PC-9 (cell line): ENCODE measurements around the gene ZCCHC2. TPM values are rescaled to one million over a fixed set of nuclear protein-coding genes. Genes with fewer than 3 reads are reported as not detected.

Experiments used
- BruUV-seq: library from RNA; stranded (reverse); fragments of 400-500 nt; replicated peaks from 2 replicates; lab custom pipeline; 2021; lab: Mats Ljungman, UMichigan
- CTCF ChIA-PET: fragments of 300-600 bp; sonication (Branson Sonifier 250); formaldehyde crosslinking; loops from one replicate; lab custom pipeline; 2022; ENCODE audit warnings: antibody characterized with exemption; lab: Charles Lee
- POLR2A ChIA-PET: fragments of 300-600 bp; sonication (Branson Sonifier 250); formaldehyde crosslinking; loops from one replicate; lab custom pipeline; 2022; ENCODE audit warnings: antibody characterized with exemption; ENCODE audit not compliant: unreplicated experiment; lab: Charles Lee
- DNase-seq, 2 experiments: peaks; one replicate each; pipeline versions ENCODE4 v3.0.0 to v3.0.0-alpha.2; 2015 to 2022; ENCODE audit warnings: mixed read lengths in 1 of 2
- H2AFZ ChIP-seq: fragments of 200-600 bp; sonication (generic); 2 replicates; pipeline ENCODE4 v1.8.1; 2017; ENCODE audit warnings: antibody characterized with exemption
- H3F3A ChIP-seq: fragments of 200-600 bp; sonication (generic); 2 replicates; pipeline ENCODE4 v1.8.1; 2017; ENCODE audit warnings: antibody characterized with exemption, mild to moderate bottlenecking, low read depth; ENCODE audit not compliant: insufficient read depth
- H3K27ac ChIP-seq: fragments of 200-600 bp; sonication (generic); 2 replicates; pipeline ENCODE4 v1.6.1; 2016; ENCODE audit warnings: mixed run types
- H3K27me3 ChIP-seq: fragments of 200-600 bp; sonication (generic); 2 replicates; pipeline ENCODE4 v1.6.1; 2016; ENCODE audit warnings: low read depth, mixed run types; ENCODE audit not compliant: insufficient read depth
- H3K36me3 ChIP-seq: fragments of 200-600 bp; sonication (generic); 2 replicates; pipeline ENCODE4 v1.6.1; 2016; ENCODE audit warnings: low read depth, mixed run types
- H3K4me1 ChIP-seq: fragments of 200-600 bp; sonication (generic); replicated peaks from 2 replicates; pipeline ENCODE4 v1.6.1; 2016; ENCODE audit warnings: mixed run types; ENCODE audit not compliant: insufficient read depth
- H3K4me2 ChIP-seq: fragments of 200-600 bp; sonication (generic); 2 replicates; pipeline ENCODE4 v1.6.1; 2017; ENCODE audit warnings: mixed run types
- H3K4me3 ChIP-seq: fragments of 200-600 bp; sonication (generic); 2 replicates; pipeline ENCODE4 v1.6.1; 2016; ENCODE audit warnings: mixed run types
- H3K79me2 ChIP-seq: fragments of 200-600 bp; sonication (generic); 2 replicates; pipeline ENCODE4 v1.6.1; 2017; ENCODE audit warnings: low read depth, mixed run types
- H3K9me2 ChIP-seq: fragments of 200-600 bp; sonication (generic); 2 replicates; pipeline ENCODE4 v1.8.1; 2017; ENCODE audit warnings: mild to moderate bottlenecking; ENCODE audit not compliant: insufficient read depth
- H3K9me3 ChIP-seq: fragments of 200-600 bp; sonication (generic); 2 replicates; pipeline ENCODE4 v1.8.1; 2016; ENCODE audit warnings: low read depth; ENCODE audit not compliant: insufficient read depth
- H4K20me1 ChIP-seq: fragments of 200-600 bp; sonication (generic); 2 replicates; pipeline ENCODE4 v1.8.1; 2017; ENCODE audit not compliant: insufficient read depth
- EZH2 ChIP-seq: fragments of 200-600 bp; sonication (generic); IDR thresholded peaks from 2 replicates; pipeline ENCODE4 v1.8.0; 2017; ENCODE audit warnings: antibody characterized with exemption, low read depth
- intact Hi-C: fragments of 100-400 bp; cut with micrococcal nuclease; formaldehyde crosslinking; loops from one replicate; pipeline ENCODE4 v1.10.0; 2022; ENCODE audit not compliant: unreplicated experiment
- total RNA-seq: library from RNA; stranded (reverse); gene quantifications from 2 replicates; pipeline ENCODE4 v1.2.3, GENCODE V29; 2021
- TF ChIP-seq, protein P1 (sequence below): fragments of 200-600 bp; sonication (generic); conservative IDR thresholded peaks from 2 replicates; pipeline ENCODE4 v1.6.1; 2017; ENCODE audit warnings: mixed run types, antibody characterized with exemption, mild to moderate bottlenecking, moderate library complexity

The ZCCHC2 gene
- total RNA-seq, 1 experiment from 2014 or later: 18.1 TPM

DNA sequence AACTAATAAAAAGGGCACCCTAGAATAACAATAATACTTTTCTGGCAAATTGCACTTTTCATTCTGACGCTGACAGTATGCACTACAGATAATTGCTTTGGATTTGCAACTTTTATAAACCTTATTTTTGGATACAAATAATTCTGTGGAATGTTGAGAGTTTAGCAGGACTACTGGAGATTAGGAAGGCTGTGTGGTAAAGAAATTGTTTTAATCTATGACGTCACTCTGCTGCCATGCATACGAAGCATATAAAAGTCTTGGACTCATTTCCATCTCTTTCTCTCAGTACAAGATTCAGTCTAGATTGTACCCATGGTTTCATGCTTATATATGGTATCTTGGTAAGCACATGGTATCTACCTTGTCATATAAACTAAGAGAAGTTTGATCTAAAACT, 28.1 kb upstream of the ZCCHC2 start:
- no peak for DNase-seq
- BruUV-seq: no TSS peak
- H3K79me2 ChIP-seq: no peaks in the 10 kb centered on the region
- H3K9me3 ChIP-seq: no peaks in the 10 kb centered on the region
- no peak for TF ChIP-seq EZH2
- TF ChIP-seq, protein P1, sequence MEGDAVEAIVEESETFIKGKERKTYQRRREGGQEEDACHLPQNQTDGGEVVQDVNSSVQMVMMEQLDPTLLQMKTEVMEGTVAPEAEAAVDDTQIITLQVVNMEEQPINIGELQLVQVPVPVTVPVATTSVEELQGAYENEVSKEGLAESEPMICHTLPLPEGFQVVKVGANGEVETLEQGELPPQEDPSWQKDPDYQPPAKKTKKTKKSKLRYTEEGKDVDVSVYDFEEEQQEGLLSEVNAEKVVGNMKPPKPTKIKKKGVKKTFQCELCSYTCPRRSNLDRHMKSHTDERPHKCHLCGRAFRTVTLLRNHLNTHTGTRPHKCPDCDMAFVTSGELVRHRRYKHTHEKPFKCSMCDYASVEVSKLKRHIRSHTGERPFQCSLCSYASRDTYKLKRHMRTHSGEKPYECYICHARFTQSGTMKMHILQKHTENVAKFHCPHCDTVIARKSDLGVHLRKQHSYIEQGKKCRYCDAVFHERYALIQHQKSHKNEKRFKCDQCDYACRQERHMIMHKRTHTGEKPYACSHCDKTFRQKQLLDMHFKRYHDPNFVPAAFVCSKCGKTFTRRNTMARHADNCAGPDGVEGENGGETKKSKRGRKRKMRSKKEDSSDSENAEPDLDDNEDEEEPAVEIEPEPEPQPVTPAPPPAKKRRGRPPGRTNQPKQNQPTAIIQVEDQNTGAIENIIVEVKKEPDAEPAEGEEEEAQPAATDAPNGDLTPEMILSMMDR: no peak
- no peaks in the 10 kb centered on the region for H3F3A ChIP-seq
- no peak overlapping the region for H3K27ac ChIP-seq
- no peaks in the 10 kb centered on the region for H3K4me1 ChIP-seq
- no peak overlapping the region for H2AFZ ChIP-seq
- no peaks in the 10 kb centered on the region for H3K36me3 ChIP-seq
- H3K4me2 ChIP-seq: no peak overlapping the region
- no peaks in the 10 kb centered on the region for H4K20me1 ChIP-seq
- intact Hi-C loops: no loop called here
- H3K27me3 ChIP-seq: no peaks in the 10 kb centered on the region
- POLR2A ChIA-PET: no interaction called here
- no peaks in the 10 kb centered on the region for H3K9me2 ChIP-seq
- H3K4me3 ChIP-seq: no peak overlapping the region
- CTCF ChIA-PET: no interaction called here

DNA sequence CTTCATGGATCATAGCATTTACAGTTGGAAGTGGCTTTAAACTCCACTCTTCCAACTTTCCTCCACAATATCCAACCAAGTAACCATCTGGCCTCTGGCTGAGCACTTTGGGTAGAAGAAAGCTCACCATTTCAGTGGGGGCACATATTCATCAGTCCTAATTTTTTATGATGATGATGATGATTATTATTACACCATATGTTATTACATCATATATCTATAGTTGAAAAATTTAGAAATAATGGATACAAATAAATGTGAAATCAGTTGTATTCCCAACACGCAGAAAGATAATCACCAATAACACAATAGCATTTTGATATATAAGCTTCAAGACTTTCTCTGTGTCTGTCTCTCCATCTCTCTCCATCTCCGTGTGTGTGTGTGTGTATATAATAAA, 26.6 kb upstream of the ZCCHC2 start:
- H3K9me3 ChIP-seq: no peaks in the 10 kb centered on the region
- H3K9me2 ChIP-seq: no peaks in the 10 kb centered on the region
- no peak overlapping the region for H2AFZ ChIP-seq
- CTCF ChIA-PET: no interaction called here
- H3K4me1 ChIP-seq: no peaks in the 10 kb centered on the region
- POLR2A ChIA-PET: no interaction called here
- intact Hi-C loops: no loop called here
- TF ChIP-seq, protein P1: no peak
- no peak for TF ChIP-seq EZH2
- no peak for DNase-seq
- no peak overlapping the region for H3K4me2 ChIP-seq
- BruUV-seq: no TSS peak
- no peak overlapping the region for H3K27ac ChIP-seq
- no peaks in the 10 kb centered on the region for H3F3A ChIP-seq
- no peaks in the 10 kb centered on the region for H3K36me3 ChIP-seq
- no peaks in the 10 kb centered on the region for H3K27me3 ChIP-seq
- no peak overlapping the region for H3K4me3 ChIP-seq
- H3K79me2 ChIP-seq: no peaks in the 10 kb centered on the region
- H4K20me1 ChIP-seq: no peaks in the 10 kb centered on the region

DNA sequence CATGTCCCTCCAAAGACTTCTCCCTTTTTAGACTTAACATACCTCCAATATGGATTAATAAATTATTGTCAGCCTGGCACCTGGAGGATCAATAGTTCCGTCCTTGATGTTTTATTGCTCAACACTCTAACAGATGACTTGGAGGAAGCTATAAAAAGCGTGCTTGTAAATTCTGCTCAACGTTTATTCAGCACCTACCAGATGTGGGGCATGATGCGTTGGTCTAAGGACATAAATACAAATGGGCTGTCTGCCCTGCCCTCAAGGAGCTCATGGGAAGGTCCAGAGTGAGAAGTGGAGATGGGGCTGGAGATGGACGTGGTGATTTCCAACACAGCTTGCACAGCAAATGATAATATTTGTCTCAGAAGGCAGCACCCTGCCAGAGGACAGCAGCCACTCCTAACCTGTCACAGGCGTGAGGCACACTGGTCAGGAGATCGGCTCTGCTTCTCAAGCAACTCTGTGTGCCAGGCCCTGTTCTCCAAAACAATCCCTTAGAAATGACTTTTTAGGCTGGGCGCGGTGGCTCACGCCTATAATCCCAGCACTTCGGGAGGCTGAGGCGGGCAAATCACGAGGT, 25.5 kb upstream of the ZCCHC2 start:
- H2AFZ ChIP-seq: no peak overlapping the region
- H3K4me2 ChIP-seq: no peak overlapping the region
- H3F3A ChIP-seq: no peaks in the 10 kb centered on the region
- TF ChIP-seq, protein P1: no peak
- TF ChIP-seq EZH2: no peak
- no peak overlapping the region for H3K27ac ChIP-seq
- no peaks in the 10 kb centered on the region for H3K9me2 ChIP-seq
- intact Hi-C loops: no loop called here
- no peak overlapping the region for H3K4me3 ChIP-seq
- no peaks in the 10 kb centered on the region for H3K4me1 ChIP-seq
- no peaks in the 10 kb centered on the region for H3K27me3 ChIP-seq
- CTCF ChIA-PET: no interaction called here
- no peak for DNase-seq
- H3K9me3 ChIP-seq: no peaks in the 10 kb centered on the region
- BruUV-seq: no TSS peak
- H3K36me3 ChIP-seq: no peaks in the 10 kb centered on the region
- H3K79me2 ChIP-seq: no peaks in the 10 kb centered on the region
- no peaks in the 10 kb centered on the region for H4K20me1 ChIP-seq
- POLR2A ChIA-PET: no interaction called here
